Large intestine (tissue), 3 donors: ENCODE results near the gene PATE2. TPM values are rescaled to one million over a fixed set of nuclear protein-coding genes. Genes with fewer than 3 reads are reported as not detected.

Source experiments
- DNase-seq, 2 donors: peaks; one replicate each; pipeline versions ENCODE4 v3.0.0 to v3.0.0-alpha.2; 2013
- H3K27ac ChIP-seq: one replicate; pipeline ENCODE4 v1.5.1; 2013; ENCODE audit warnings: low read length
- H3K27me3 ChIP-seq: 2 replicates; pipeline ENCODE4 v1.6.1; 2013; ENCODE audit warnings: low read length; ENCODE audit not compliant: control insufficient read depth, insufficient read depth
- H3K36me3 ChIP-seq: 2 replicates; pipeline ENCODE4 v1.6.1; 2013; ENCODE audit warnings: low read length; ENCODE audit not compliant: control insufficient read depth, insufficient read depth
- H3K4me1 ChIP-seq: one replicate; pipeline ENCODE4 v1.6.1; 2013; ENCODE audit warnings: low read length; ENCODE audit not compliant: control insufficient read depth, insufficient read depth
- H3K4me3 ChIP-seq: one replicate; pipeline ENCODE4 v1.5.1; 2013; ENCODE audit warnings: low read length
- H3K9me3 ChIP-seq: one replicate; pipeline ENCODE4 v1.6.1; 2013; ENCODE audit warnings: mild to moderate bottlenecking, low read depth, low read length, moderate library complexity; ENCODE audit not compliant: control insufficient read depth
- WGBS: methylation state at CpG from one replicate; pipeline ENCODE4 v1.1.5; 2013; ENCODE audit warnings: low lambda C conversion rate; ENCODE audit not compliant: insufficient coverage; 5-methylcytosine and 5-hydroxymethylcytosine counted together
- polyA plus RNA-seq: library from polyadenylated mRNA; unstranded; fragments of 120-200 nt; gene quantifications from one replicate; pipeline ENCODE4 v1.2.1, GENCODE V29; 2013

Gene PATE2
- polyA plus RNA-seq, 1 donor = 0.07 TPM

GRCh38 chr11:125770583-125770982 lies 8.0 kb downstream of the PATE2 start:
- H3K4me1 ChIP-seq = no peaks in the 10 kb centered on the region
- no peaks in the 10 kb centered on the region for H3K9me3 ChIP-seq
- WGBS = no CpG with 5 or more reads among the region's 2 CpGs
- peaks cover 3% of the 10 kb centered on the region for H3K27me3 ChIP-seq
- H3K27ac ChIP-seq = no peak overlapping the region
- H3K4me3 ChIP-seq = no peak overlapping the region
- DNase-seq = no peak
- no peaks in the 10 kb centered on the region for H3K36me3 ChIP-seq

- Histone ChIP-seq H3K36me3 (no peaks in the 10 kb centered on the region), H3K27ac (no peak overlapping the region), H3K9me3 (no peaks in the 10 kb centered on the region), H3K27me3 (peaks cover 3% of the 10 kb centered on the region), H3K4me3 (no peak overlapping the region), H3K4me1 (no peaks in the 10 kb centered on the region)
- 90% methylated on average over 2 of the region's 10 CpGs for WGBS
- DNase-seq = no peak
These were observed 10.1 kb downstream of the PATE2 start for GRCh38 chr11:125768336-125769046.

- 83% methylated on average over 1 of the region's 1 CpG for WGBS
- DNase-seq = no peak
These were observed 12.4 kb downstream of the PATE2 start for GRCh38 chr11:125766251-125766650.

GRCh38 chr11:125763483-125763882 lies 15.1 kb downstream of the PATE2 start:
- 86% methylated on average over 1 of the region's 2 CpGs for WGBS

More at GRCh38 chr11:125766251-125766650, 12.4 kb downstream of the PATE2 start:
- Histone ChIP-seq H3K4me1 (no peaks in the 10 kb centered on the region), H3K4me3 (no peak overlapping the region), H3K36me3 (no peaks in the 10 kb centered on the region), H3K27ac (no peak overlapping the region), H3K9me3 (no peaks in the 10 kb centered on the region), H3K27me3 (no peaks in the 10 kb centered on the region)

GRCh38 chr11:125762445-125762844 lies 16.2 kb downstream of the PATE2 start:
- no peaks in the 10 kb centered on the region for H3K36me3 ChIP-seq
- H3K27me3 ChIP-seq = no peaks in the 10 kb centered on the region
- H3K27ac ChIP-seq = no peak overlapping the region
- H3K9me3 ChIP-seq = no peaks in the 10 kb centered on the region
- H3K4me3 ChIP-seq = no peak overlapping the region
- no peaks in the 10 kb centered on the region for H3K4me1 ChIP-seq
- no peak for DNase-seq
- no CpG with 5 or more reads among the region's 1 CpG for WGBS

More at GRCh38 chr11:125763483-125763882, 15.1 kb downstream of the PATE2 start:
- Histone ChIP-seq H3K27ac (no peak overlapping the region), H3K4me1 (no peaks in the 10 kb centered on the region), H3K4me3 (no peak overlapping the region), H3K36me3 (no peaks in the 10 kb centered on the region), H3K27me3 (no peaks in the 10 kb centered on the region), H3K9me3 (no peaks in the 10 kb centered on the region)
- no peak for DNase-seq

- no peaks in the 10 kb centered on the region for H3K9me3 ChIP-seq
- no peaks in the 10 kb centered on the region for H3K36me3 ChIP-seq
- DNase-seq = no peak
- no peak overlapping the region for H3K27ac ChIP-seq
- H3K27me3 ChIP-seq = no peaks in the 10 kb centered on the region
- WGBS = no CpG with 5 or more reads among the region's 7 CpGs
- H3K4me3 ChIP-seq = no peak overlapping the region
- no peaks in the 10 kb centered on the region for H3K4me1 ChIP-seq
These were observed 22.6 kb downstream of the PATE2 start for GRCh38 chr11:125756050-125756449.

GRCh38 chr11:125750629-125751028 lies 28.0 kb downstream of the PATE2 start:
- WGBS = no CpG with 5 or more reads among the region's 2 CpGs
- DNase-seq = no peak
- Histone ChIP-seq H3K27ac (no peak overlapping the region), H3K27me3 (no peaks in the 10 kb centered on the region), H3K4me1 (no peaks in the 10 kb centered on the region), H3K4me3 (no peak overlapping the region), H3K9me3 (no peaks in the 10 kb centered on the region), H3K36me3 (no peaks in the 10 kb centered on the region)

GRCh38 chr11:125745979-125746378 lies 32.6 kb downstream of the PATE2 start, which contains the start of gene PATE1:
Gene PATE1 (plus strand): TSS chr11:125746279. CDS start chr11:125746305, 26 bp downstream.
- no peaks in the 10 kb centered on the region for H3K36me3 ChIP-seq
- no CpG with 5 or more reads among the region's 3 CpGs for WGBS
- H3K27ac ChIP-seq = no peak within 1 kb of the TSS
- no peaks in the 10 kb centered on the region for H3K4me1 ChIP-seq
- H3K4me3 ChIP-seq = no peak within 1 kb of the TSS
- no peak for DNase-seq
- no peaks in the 10 kb centered on the region for H3K9me3 ChIP-seq
- H3K27me3 ChIP-seq = no peaks in the 10 kb centered on the region

- no peaks in the 10 kb centered on the region for H3K9me3 ChIP-seq
- no peak overlapping the region for H3K4me3 ChIP-seq
- H3K36me3 ChIP-seq = no peaks in the 10 kb centered on the region
- H3K27me3 ChIP-seq = no peaks in the 10 kb centered on the region
- H3K27ac ChIP-seq = no peak overlapping the region
- DNase-seq = no peak
- no CpG with 5 or more reads among the region's 1 CpG for WGBS
- no peaks in the 10 kb centered on the region for H3K4me1 ChIP-seq
These were observed 34.9 kb downstream of the PATE2 start for GRCh38 chr11:125743681-125744080.

GRCh38 chr11:125740617-125741016 lies 38.0 kb downstream of the PATE2 start:
- H3K4me3 ChIP-seq = no peak overlapping the region
- no peak overlapping the region for H3K27ac ChIP-seq
- H3K36me3 ChIP-seq = no peaks in the 10 kb centered on the region
- DNase-seq = no peak
- H3K4me1 ChIP-seq = no peaks in the 10 kb centered on the region
- H3K9me3 ChIP-seq = no peaks in the 10 kb centered on the region
- H3K27me3 ChIP-seq = no peaks in the 10 kb centered on the region

- no peak overlapping the region for H3K4me3 ChIP-seq
- no peaks in the 10 kb centered on the region for H3K36me3 ChIP-seq
- no peaks in the 10 kb centered on the region for H3K9me3 ChIP-seq
- WGBS = no CpG with 5 or more reads among the region's 3 CpGs
- H3K27ac ChIP-seq = no peak overlapping the region
- no peak for DNase-seq
- H3K27me3 ChIP-seq = no peaks in the 10 kb centered on the region
- no peaks in the 10 kb centered on the region for H3K4me1 ChIP-seq
These were observed 49.7 kb downstream of the PATE2 start for GRCh38 chr11:125728969-125729368.
